ENCODE data around the gene NDST4.

Gene NDST4

GRCh38 chr4:114782415-114783214, 330.8 kb downstream of the NDST4 start:
- no peak for DNase-seq

GRCh38 chr4:114780205-114780604, 333.2 kb downstream of the NDST4 start:
- no peak for DNase-seq

Measured in central memory CD4-positive, alpha-beta T cell (primary cell).